OCI-M1 (cell line): ENCODE data around the gene FBLN1.
A peak's percentile ranks its signal among the peaks of the same experiment; 100 is the strongest.

Source experiments
- DNase-seq: peaks from one replicate; lab custom pipeline; 2025; lab: John Stamatoyannopoulos, UW

The FBLN1 gene

DNA sequence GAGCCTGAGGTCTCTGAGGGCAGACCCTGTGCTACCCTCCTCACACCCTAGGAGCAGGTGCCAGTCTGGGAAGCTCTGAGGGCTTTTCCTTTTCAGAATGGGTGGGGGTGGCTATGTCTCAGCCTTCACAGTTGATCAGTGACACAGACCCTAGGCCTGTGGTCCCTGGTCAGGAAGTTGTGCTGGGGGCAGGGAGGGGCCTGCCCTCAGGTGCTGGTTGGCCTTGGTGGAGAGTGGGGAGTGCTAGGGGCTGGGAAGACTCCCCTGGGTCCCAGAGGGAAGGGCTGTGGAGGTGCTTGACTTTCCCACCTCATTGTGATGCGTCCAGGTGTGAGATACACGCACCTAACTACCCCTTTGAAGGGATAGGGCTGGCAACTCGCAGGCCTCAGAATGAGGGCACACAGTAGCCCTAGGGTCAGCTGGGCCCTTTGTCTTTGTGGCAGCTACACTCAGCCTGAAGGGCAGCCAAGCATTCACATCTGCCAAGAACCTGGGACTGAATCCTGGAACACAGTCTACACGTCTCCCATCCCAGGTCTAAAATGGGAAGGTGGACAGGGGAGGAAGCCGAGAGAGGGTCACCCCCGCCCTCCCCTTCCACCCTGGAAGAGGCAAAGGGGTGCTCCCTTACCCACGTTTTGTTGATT lies 137.7 kb downstream of the FBLN1 start:
- no peak for DNase-seq

DNA sequence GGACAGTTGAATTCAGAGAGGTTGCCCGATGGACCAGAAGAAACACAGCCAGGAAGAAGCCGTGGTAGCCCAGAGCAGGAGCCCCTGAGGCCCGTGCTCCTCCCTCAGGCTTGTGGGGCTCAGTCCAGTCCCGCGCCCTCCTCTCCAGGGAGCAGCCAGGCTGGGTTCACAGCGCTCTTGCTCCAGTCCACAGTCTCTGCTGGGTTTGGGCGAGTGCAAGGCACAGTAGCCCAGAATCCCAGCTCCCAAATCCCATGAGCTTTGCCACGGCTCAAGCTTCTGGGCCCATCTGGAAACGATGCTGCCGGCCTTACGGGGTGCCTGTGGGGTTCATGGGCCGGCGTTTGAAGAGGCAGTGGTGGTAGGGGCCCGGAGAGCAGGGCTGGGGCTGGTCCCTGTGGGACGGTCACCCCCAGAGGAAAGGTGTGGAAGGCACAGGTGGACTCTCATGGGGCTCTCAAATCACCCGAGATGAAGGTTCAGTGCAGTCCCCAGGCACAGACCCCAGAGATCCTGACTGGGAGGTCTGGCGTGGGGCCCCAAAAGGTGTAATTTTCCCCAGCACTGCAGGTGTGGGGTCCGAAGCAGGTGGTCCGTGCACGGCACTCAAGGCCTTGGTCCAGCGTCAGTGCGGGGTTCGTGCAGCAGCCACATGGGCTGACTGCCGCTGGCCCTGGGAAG lies 138.4 kb downstream of the FBLN1 start:
- DNase-seq = no peak

DNA sequence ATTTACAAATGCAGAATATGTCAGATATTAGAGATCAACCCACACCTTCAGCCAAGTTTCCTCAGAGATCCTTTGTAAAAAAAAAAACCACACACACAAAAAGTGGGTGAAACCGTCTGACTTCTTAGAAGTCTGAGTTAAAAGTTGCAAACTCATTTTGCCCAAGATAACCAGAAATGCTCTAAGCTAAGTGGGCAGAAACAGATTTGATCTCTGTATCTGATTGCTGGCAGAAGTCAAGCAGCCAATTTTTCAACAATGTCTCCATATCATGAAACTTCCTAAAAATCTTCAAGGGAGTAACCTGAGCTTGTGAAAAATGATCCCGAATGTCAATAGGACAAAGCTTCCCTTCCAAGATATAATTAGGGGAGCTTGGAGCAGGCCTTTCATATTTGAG lies 140.3 kb downstream of the FBLN1 start:
- peak; percentile 87 for DNase-seq

DNA sequence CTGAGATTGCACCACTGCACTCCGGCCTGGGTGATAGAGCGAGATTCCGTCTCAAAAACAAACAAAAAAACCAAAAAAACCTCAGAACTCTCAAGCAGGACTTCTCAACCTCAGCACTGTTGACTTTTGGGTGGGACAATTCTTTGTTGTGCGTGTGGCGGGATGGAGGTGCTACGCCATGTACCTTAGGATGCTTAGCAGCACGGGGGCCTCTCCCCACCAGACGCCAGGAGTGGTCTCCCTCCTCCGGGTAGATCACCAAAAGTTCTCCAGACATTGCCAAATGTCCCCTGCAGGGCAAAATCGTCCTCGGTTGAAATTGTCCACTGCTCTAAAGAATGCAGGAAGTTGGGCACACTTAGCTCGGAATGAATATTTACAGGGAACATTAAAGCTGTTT lies 142.0 kb downstream of the FBLN1 start:
- no peak for DNase-seq

DNA sequence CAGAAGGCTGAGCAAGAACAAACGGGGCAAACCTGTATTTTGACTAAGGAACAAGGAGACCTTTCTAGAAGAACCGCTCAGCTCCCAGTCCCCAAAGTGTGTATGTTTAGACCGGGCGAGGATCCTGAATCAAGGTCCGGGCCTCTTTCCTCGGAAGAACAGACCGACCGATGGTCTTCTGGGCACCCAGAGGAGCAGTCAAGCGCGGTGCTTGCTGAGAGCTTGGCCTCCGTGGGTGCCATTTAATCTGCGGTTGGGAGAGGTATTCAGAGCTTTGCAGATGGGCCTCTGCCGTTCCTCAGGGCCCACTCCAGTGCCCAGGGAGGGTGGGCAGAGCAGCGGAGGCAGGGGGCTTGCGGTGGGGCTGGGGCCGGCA lies 142.5 kb downstream of the FBLN1 start:
- DNase-seq = no peak

DNA sequence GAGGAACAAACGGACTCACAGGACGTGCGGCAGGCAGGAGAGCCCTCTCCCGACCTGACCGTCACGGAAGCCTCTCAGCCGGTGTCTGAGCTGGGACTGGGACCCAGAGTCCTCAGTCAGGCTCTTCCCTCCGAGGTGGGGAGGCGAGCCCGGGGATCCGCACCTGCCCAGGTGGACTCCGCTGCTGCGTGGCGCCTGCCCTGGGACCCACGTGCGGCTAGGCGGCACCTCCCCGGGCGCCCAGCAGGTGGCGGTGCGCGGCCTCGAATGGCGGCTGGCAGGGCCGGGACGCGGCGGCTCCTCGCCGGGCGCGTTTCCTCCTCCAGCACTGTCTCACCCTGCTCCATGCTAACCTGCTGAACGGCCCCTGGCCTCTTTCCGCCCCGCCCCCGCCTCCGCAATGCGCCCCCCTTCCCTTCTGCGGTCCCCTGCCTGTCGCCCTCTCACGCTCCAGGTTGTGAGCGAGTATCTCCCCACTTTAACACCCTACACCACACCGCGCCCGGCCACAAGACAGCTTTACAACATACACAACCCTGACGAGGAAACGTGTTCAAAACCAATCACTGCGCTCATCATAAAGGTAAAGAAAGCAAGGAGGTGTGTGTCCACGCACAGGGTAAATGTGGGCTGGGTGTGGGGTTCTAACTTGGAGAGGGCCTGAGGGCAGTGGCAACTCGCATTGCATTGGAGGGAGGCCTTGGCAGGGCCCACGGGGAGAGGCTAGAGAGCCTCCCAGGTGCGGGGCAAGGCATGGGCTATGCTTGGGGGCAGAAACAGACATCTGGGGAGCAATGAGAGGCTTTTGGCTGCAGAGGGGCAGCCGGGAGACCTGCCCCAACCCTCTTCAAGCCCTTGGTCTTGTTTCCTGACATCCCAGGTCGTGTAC lies 143.1 kb downstream of the FBLN1 start:
- DNase-seq = peak; percentile 73

DNA sequence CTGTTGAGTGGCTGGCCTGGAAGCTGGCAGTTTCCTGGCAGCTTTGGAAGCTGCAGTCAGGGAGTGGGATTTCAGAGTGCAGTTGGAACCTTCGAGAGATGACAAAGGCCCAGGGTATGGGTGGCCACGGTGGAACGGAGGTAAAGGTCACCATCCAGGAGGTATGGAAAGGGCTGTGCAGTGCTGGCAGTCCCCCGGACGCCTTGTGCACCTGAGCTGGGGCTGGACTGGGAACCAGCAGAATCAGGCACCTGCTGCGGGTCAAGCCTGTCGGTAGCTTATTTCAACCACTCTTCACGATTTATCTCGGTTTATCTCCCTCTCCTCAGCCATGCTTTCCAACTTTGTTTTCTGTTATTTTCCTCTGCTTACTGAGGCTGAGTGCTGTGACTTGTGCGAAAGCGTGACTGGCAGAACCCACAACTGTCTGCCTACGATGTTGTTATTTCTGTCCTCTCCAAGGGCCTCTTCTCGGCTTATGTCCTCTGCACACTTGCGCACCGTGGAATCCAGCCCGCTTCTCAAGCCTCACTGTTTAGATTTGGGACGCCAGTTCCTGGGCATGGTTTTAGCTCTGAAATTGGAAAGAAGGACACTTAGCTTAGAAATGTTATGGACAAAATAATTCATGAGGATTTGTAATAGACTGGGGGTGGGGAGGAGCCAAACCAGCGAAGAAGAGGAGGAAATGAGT lies 145.0 kb downstream of the FBLN1 start:
- no peak for DNase-seq

DNA sequence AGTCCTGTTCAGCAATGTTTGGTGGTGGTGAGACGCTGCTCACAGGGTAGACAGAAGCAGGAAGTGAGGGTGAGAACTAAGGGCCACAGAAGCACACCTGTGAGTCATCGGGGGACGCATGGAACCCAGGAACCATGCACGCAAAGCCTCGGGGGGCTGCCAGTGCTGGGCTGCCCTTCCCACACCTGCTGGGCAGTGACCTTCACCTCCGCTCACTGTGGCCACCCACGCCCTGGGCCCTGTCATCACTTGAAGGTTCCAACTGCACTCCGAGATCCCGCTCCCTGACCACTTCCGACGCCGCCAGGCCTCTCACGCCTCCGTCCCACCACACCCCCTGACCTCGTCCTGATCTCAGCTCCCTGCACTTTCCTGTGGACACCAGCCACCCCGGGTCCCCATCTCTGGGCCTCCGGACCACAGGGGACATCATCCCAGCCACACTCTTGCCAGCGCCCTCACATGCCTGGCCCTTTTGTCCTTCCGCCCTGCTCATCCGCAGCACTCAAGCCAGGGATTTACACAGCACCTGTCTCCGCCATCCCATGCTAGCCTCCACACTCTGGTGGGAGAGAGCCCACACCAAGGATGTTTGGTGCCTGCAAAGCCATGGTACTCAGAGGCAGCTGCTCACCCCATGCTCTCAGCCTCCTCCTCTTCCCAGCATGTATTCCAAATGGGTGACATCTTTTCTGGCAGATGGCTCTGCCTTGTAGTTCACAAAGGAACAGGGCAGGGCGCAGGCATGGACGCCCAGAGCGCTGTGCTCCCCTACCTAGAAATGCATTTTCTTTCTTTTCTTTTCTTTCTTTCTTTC lies 145.8 kb downstream of the FBLN1 start:
- DNase-seq = no peak

DNA sequence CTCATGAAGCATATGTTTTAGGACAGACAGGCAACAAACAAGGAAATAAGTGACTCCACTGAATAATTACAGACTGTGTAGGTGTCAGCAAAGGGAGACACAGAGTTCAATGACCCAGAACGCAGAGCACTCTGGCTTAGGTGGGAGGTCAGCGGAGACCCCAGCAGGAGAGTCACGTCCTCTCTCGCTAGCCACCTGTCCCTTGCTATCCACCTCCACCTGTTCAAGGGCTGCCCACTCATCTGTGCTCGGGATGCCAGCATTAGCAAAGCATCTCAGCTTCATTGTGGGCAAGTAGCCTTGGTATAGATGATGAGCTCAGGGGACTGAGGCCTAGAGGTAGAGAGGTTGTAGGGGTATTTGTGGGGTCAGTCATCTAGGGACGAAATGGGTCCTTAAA lies 147.1 kb downstream of the FBLN1 start:
- no peak for DNase-seq

DNA sequence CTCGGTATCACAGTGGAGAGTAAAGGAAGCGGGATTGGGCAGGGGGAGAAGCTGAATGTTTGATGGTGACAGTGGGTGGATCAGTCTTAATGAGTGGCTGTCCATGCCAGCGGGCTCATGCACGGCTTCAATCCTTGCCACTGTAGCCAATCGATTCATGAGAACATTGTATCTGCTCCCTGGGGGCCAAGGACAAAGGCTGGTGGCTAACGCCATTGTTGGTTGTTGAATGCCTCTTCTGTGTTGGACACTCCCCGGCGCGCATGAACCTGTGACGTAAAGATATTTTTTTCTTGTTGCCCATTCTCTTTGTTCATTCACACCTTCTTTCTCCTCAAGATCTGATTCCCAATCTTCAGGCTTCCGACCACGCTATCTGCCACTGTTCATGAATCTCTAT lies 148.0 kb downstream of the FBLN1 start:
- no peak for DNase-seq
